HG02610 (cell line): ENCODE results near the gene GPAM.
A peak's percentile ranks its signal among the peaks of the same experiment; 100 is the strongest.
"Not testable (repeated sequence)": the region's sequence is repeated elsewhere in the genome, so short reads cannot be mapped to it uniquely, and the experiment has no call there.

Source experiments
- ATAC-seq: cut with Tn5 transposase; IDR thresholded peaks from one replicate; pipeline ENCODE4 v1.9.1; 2021; ENCODE audit warnings: mild to moderate bottlenecking, moderate library complexity; ENCODE audit not compliant: unreplicated experiment

Gene GPAM

GRCh38 chr10:112216966-112217365 lies 33.4 kb upstream of the GPAM start:
- no peak for ATAC-seq

DNA sequence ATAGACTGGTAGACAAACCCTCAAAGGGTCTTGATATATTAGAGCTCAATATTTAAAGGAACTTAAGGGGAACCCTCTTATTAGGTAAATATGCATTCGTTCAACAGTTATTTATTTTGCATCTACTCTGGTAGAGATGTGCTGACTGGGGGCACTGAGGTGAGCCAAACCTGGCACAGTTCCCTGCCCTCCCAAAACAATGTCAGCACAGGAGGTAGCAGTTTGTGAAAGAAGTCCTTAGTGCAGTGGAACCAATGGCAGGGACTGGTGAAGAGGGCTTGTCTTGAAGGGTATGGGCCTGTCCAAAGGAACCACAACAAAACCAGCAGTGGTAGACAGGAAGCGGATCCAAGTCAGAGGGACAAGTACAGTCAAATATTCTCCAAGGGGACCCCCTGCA lies 32.6 kb upstream of the GPAM start:
- ATAC-seq: no peak

DNA sequence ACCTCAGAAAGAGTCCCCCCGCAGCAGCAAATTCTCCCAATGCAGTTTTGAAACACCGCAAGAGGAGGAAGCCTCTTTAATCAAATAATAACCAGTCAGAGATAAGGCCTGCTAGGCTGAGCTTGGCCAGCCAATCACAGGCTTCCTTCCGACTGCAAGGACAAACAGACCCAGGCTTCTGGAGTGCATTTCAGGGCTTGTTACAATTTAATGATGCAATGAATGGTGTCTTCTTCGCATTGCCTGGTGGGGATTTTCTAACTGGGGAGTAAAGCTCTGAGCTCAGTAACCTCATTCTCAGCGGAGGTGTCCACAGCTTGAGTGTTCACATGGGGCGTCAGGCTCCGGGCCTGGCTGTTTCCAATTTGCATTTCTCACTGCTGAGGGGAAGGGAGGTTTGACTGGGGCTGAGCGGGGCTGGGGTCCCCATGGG lies 31.8 kb upstream of the GPAM start:
- ATAC-seq: no peak

DNA sequence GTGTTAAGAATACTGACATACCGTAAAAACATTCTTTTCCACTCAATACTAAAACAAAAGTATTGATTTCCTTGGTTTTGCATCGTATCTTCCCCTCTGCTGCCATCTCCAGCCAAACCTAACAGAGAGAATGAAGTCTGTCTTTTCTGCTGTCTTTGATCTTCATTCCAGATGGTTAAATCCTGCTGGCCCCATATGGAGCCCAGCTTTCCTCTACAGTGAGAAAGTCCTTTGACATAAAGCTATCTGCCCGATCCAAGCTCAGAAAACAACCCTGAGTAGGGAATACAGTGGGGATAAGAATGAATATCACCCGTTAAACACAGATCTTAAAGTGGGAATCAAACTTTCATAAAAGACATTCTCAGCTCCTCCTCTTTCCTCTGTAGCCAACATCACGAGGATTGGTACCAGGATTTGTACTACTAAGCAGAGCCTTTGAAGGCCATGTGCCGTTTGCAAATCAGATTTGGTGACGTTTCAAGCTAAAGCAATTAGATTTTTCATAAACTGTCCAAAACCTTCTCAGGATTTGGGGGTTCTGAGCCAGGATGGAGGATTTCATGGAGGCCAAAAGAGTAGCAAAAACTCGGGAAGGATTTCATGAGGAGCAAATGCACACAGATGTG lies 30.8 kb upstream of the GPAM start:
- no peak for ATAC-seq

DNA sequence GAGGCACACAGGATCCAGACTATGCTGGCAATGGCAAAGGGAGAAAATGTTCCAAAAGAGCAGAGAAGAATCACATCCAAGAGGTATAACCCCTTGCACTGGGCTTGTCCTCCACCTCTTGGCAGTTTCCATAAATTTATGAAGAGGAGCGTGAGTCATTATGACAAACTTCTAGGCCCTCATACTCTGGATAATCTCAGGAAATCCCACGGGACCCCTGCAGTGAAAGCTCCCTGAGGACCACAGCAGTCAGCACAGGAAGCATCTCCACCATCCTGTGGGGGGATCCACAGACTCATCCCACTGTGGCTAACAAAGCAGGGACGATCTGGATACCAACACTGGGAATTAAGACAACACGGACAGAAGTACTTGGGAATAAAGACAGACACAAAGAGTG lies 30.3 kb upstream of the GPAM start:
- no peak for ATAC-seq

- ATAC-seq: peak; percentile 93
Measured at GRCh38 chr10:112213098-112213823, 29.7 kb upstream of the GPAM start.

DNA sequence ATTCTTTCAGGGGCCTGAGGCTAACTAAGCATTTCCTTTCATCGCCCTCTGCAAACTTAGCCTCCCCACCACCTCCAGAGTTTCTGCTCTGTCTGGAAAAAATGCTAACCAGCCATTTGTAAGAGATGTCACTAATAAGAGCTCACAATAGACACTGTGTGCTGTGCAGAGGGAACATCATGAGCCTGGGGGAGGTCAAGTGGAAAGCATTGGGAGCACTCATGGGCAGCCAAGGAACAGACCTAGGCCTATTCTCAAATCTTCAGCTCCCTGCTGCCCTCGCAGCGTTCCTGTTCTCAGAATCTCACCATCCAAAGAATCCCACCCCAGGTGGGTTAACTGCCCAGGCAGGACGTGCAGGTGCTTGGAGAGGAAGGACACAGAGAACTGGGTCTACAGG lies 27.1 kb upstream of the GPAM start:
- ATAC-seq: no peak

DNA sequence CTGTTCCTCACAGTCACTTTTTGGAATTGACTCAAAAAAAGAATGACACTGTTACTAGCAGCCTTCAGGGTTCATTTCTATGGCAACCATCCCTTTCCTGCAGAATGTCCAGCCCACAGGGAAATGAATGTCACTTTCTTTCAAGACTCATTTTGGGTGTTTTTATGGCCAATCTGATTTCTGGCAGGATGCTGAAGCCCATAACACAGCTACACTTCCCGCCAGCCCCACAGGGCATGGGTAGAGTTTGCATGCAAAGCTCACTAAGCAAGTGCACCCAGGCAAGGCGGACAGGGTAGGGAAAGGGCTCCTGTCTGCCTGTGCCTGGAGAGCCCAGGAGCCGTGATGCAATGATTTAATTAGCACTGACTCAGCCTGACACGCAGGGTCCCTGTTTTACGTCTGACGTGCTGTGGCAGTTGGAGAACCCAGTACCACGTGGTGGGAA lies 26.1 kb upstream of the GPAM start:
- ATAC-seq: no peak

DNA sequence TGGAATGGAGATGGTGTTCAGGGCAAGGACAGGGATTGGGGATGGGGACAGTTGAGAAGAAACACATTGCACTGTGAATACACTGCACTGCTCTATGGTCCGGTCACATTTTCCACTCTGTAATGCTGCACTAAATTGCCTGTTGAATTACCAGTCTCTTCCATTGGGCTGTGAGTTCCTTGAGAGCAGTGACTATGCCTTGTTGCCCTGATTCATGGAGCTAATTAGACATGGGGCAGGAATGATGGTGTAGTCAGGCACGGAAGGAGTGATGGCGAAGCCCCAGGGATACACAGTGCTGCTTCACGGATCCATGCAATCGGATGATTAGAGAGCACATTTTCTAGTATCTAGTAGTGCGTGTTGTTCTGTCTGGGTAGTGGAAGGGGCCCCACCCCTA lies 25.4 kb upstream of the GPAM start:
- no peak for ATAC-seq

DNA sequence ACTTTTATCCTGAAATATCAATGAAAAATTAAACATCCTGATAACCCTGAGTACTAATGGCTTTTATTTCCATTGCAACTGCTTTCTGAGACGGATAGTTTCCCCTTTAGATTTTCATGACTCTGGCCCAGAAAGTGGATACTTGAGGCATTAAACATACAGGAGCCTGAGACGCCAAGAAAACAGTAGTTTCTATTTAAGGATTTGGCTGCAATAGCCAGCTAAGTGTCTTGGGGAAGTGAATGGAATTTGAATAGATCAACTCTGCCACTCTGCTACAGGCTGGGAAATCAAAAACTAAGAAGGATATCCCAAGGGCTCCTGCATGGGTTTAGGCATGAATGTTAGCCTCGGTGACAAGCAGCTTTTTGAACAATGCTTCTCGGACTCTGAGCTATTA lies 24.7 kb upstream of the GPAM start:
- no peak for ATAC-seq

DNA sequence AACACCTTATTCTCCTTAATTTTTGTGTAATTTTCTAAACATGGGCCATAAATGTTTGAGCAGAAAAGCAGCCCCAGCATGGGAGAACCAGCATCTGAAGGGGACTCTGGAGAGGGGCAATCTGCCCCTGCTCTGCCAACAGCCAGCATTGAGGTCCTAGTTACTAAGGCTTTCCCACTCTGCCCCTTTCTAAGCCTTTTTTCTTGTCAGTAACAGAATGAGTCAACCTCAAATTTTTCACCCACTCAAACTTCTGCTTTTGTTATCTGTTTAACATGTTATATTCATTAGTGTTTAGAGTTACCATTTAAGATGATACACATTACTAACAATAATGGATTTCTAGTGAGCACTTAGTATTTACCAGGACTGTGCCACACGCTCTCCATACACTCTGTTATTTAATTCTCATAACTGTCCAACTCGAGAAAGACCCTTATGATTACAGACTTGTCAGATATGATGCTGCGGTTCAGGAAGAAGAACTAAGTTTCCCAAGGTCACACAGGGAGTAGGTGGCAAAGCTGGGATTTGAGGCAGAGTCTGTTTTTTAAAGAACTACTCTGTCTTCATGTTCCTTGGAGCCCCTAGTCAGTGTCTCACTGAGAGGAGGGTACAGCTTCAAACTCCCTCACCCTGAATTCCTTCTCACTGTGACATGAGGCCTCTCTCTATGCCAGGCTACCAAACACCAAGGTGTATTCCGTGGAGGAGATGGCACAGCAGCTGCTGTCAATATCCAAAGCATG lies 19.9 kb upstream of the GPAM start:
- peak; percentile 63 for ATAC-seq

DNA sequence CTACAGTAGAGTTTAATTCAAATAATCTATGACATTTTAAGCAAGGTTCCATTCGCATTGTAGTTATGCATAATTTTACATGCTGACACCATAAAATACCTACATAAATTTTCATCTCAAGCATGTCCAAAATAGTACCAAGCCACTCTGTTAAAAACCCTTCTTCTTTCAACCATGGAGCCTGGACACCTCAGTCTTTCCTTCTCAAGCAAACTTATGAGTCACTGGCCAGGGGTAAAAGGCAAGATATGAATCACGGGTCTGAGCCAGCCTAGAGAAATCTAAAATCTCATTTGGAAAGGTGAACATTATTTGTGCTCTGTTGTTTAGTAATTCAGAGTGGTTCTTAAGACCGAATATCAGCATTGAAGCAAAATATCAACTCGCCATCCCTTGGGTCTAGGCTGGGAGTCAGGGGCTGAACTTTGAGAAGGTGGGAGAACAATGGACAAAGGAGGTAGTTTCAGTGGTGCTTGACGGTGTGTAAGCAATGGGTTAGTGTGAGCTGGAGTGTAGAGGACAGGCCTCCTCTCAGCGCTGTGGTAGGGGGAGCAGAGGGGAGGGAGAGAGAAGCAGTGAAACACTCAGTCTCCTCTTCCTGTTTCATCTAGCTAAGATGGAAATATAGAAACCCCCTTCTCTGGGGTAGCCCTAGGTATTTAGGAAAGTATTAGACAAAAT lies 19.1 kb upstream of the GPAM start:
- ATAC-seq: peak; percentile 94

DNA sequence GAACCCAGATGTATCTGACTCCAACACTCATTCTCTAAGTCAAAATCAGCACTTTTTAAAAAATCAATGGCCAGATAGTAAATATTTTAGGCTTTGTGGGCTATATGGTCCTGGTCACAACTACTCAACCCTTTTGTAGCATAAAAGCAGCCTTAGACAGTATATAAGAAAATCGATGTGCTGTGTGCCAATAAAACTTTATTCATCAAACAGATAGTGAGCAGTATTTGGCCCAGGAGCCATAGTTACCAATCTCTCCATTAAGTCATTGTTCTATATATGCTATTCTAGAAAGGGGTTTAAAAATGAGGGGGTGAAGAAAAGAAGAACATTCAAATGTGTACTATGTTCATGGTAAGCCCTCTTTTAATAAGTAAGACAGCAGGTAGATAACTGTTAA lies 18.5 kb upstream of the GPAM start:
- peak; percentile 1 for ATAC-seq

- ATAC-seq: no peak
Measured at GRCh38 chr10:112201334-112201733, 17.8 kb upstream of the GPAM start.

DNA sequence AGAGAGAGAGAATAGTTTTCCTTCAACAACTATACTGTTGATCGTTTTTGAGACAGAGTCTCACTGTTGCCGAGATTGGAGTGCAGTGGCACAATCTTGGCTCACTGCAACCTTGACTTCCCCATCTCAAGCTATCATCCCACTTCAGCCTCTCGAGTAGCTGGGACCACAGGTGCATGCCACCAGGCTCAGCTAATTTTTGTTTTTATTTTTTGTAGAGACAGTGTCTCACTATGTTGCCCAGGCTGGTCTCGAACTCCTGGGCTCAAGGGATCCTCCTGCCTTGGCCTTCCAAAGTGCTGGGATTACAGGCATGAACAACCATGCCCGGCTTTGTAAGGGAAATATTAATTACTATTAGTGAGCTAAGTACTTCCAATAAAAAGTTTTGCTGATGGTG lies 16.7 kb upstream of the GPAM start:
- not testable (repeated sequence) for ATAC-seq

GRCh38 chr10:112197662-112198061 lies 14.1 kb upstream of the GPAM start:
- not testable (repeated sequence) for ATAC-seq

DNA sequence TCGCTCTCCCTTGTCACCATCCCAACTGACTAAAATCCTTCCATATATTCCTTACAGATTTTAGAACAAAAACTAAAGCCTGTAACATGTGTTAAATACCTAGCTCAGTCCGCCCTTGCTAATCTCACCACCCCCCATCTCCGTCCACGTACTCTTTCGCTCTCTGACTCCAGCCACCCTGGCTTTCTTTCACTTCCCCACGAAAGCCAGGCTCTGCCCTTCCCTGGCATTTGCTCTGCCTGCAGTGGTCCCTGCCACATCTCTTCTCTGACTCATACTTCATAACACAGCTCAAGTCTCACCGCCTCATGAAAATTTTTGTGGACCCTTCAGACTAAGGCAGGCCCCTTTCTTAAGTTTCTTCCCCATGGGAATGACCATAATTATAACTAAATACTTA lies 11.7 kb upstream of the GPAM start:
- no peak for ATAC-seq

DNA sequence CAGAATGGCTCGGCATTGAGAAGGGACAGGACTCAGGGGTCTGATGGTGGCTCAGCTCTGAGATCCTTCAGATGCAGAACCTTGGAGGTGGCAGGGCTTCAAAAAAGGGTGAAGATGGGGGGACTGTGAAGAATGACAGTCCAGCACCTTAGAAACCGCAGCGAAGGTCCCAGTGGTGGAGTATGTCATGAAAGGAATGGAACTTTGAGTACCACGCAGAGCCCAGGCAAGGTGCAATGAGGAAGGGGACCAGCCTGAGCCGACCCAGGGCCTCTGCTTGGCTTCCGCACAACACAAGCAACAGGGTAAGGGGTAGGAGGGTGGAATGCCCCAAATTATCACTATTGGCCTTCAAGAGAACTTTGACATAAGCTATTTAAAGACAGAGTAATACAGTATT lies 8.2 kb upstream of the GPAM start:
- no peak for ATAC-seq

DNA sequence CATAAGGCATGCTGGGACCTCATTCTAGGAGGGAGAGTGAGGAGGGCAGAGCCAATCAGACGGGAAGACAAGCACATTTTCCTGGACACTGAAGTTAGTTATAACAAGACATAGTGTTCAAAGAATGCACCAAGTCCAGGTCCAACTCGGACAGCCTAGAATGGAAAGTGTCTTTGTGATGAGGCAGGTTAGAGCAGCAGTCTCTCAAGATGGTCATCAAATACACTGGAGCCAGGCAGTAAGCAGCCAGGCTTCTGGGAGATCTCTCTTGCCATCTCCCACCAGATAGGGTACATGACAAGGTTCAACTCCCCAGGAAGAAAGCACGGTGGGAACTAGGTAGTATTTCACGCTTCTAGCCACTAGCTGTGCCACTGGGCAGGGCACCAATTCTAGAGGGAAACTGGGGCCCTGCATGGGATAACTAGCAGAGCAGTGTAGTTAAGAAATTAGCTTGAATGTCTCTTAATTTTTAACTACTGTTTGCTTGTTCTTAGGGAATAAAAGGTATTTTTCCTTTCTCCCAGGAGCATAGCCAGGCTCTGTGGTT lies 7.6 kb upstream of the GPAM start:
- ATAC-seq: no peak

- no peak for ATAC-seq
Measured at GRCh38 chr10:112189465-112189864, 5.9 kb upstream of the GPAM start.

GRCh38 chr10:112187527-112187926 lies 4.0 kb upstream of the GPAM start:
- no peak for ATAC-seq
